ENCODE measurements around the gene MPPE1. TPM values are rescaled to one million over a fixed set of nuclear protein-coding genes. Genes with fewer than 3 reads are reported as not detected.

MPPE1 gene
- total and polyA plus RNA-seq, 9 of the 15 experiments (the other 6 are each of a cell fraction or from before 2014, with no cell fraction given), result 10.7 to 19.5 (median 13.3) TPM

GRCh38 chr18:11925800-11926481, 17.8 kb upstream of the MPPE1 start (continued):
- TF ChIP-seq, protein P1, sequence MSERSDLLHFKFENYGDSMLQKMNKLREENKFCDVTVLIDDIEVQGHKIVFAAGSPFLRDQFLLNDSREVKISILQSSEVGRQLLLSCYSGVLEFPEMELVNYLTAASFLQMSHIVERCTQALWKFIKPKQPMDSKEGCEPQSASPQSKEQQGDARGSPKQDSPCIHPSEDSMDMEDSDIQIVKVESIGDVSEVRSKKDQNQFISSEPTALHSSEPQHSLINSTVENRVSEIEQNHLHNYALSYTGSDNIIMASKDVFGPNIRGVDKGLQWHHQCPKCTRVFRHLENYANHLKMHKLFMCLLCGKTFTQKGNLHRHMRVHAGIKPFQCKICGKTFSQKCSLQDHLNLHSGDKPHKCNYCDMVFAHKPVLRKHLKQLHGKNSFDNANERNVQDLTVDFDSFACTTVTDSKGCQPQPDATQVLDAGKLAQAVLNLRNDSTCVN (CRISPR knock-in tag; IDR thresholded peaks at IDR 0.05), result no peak
- no peak for TF ChIP-seq ZNF77 (CRISPR knock-in tag; IDR thresholded peaks at IDR 0.05)
- TF ChIP-seq ZNF277 (CRISPR knock-in tag; IDR thresholded peaks at IDR 0.05; ENCODE audit: borderline replicate concordance), result no peak
- no peak for TF ChIP-seq HIVEP1 (CRISPR knock-in tag; IDR thresholded peaks at IDR 0.05)
- peak; percentile 52; the same call in 1 of the 2 replicates for TF ChIP-seq FOXA1 (IDR thresholded peaks at IDR 0.05; ENCODE audit: borderline replicate concordance)
- TF ChIP-seq CHD4 (IDR thresholded peaks at IDR 0.05; ENCODE audit: insufficient read depth, insufficient replicate concordance, low read depth, low read length, poor library complexity, severe bottlenecking), result no peak
- TF ChIP-seq ATF7 (IDR thresholded peaks at IDR 0.05), result peak; percentile 80
- TF ChIP-seq CC2D1A (IDR thresholded peaks at IDR 0.05), result peak; percentile 76; the same call in 1 of the 2 replicates
- TF ChIP-seq FOS (IDR thresholded peaks at IDR 0.05; ENCODE audit: extremely low read depth, insufficient read length), result no peak
- TF ChIP-seq ZNF347 (CRISPR knock-in tag; IDR thresholded peaks at IDR 0.05; ENCODE audit: low read depth), result no peak
- no peak for TF ChIP-seq MAFG (tag; conservative IDR thresholded peaks at IDR 0.05)
- TF ChIP-seq MBD2 (IDR thresholded peaks at IDR 0.05; ENCODE audit: borderline replicate concordance, low read depth), result peak; percentile 79
- TF ChIP-seq ZNF655 (CRISPR knock-in tag; IDR thresholded peaks at IDR 0.05), result no peak
- no peak for TF ChIP-seq SAFB (IDR thresholded peaks at IDR 0.05; ENCODE audit: borderline replicate concordance, low read depth, low read length)
- TF ChIP-seq ZNF583 (CRISPR knock-in tag; IDR thresholded peaks at IDR 0.05), result no peak
- no peak for TF ChIP-seq BRCA1 (IDR thresholded peaks at IDR 0.05)
- TF ChIP-seq BRCA1 (CRISPR knock-in tag; IDR thresholded peaks at IDR 0.05), result no peak
- TF ChIP-seq SMARCE1 (IDR thresholded peaks at IDR 0.05), result peak; percentile 98
- TF ChIP-seq SMAD2 (IDR thresholded peaks at IDR 0.05; ENCODE audit: low read depth, low read length), result no peak
- no peak for TF ChIP-seq KAT2B (IDR thresholded peaks at IDR 0.05; ENCODE audit: low read depth, low read length)
- no peak for TF ChIP-seq THRAP3 (IDR thresholded peaks at IDR 0.05; ENCODE audit: borderline replicate concordance)
- no peak for TF ChIP-seq POU5F1 (IDR thresholded peaks at IDR 0.05; ENCODE audit: borderline replicate concordance, low read depth, low read length, partially characterized antibody)
- TF ChIP-seq FOXP1 (CRISPR knock-in tag; IDR thresholded peaks at IDR 0.05), result no peak
